Measurements from ENCODE around the gene NDUFA5.

DNA sequence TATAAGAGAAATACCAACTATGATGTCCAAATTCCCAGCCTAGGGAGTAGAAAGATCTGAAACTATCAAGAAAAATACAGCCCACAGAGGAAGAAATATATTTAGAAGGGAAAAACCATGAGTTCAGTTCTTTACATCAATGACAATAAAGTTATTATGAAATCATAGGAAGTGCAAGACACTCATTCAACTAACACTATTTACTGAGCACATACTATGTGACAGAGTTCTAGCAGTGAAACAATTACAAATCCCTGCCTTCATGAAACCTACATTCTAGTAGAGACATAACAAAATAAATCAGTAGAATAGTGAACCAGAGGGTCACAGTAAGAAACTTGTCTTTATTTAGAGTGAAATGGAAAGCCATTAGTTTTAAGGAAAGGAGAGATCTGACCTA, 2.1 kb downstream of the NDUFA5 start:
- TF ChIP-seq, protein P1, sequence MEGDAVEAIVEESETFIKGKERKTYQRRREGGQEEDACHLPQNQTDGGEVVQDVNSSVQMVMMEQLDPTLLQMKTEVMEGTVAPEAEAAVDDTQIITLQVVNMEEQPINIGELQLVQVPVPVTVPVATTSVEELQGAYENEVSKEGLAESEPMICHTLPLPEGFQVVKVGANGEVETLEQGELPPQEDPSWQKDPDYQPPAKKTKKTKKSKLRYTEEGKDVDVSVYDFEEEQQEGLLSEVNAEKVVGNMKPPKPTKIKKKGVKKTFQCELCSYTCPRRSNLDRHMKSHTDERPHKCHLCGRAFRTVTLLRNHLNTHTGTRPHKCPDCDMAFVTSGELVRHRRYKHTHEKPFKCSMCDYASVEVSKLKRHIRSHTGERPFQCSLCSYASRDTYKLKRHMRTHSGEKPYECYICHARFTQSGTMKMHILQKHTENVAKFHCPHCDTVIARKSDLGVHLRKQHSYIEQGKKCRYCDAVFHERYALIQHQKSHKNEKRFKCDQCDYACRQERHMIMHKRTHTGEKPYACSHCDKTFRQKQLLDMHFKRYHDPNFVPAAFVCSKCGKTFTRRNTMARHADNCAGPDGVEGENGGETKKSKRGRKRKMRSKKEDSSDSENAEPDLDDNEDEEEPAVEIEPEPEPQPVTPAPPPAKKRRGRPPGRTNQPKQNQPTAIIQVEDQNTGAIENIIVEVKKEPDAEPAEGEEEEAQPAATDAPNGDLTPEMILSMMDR (optimal IDR thresholded peaks at IDR 0.05 in 1 of 3, IDR thresholded peaks at IDR 0.05 in 1 of 3, conservative IDR thresholded peaks at IDR 0.05 in 1 of 3; ENCODE audit: extremely low read depth in 1 of 3, insufficient read depth in 2 of 3, low read length in 3 of 3), result no peak
- TF ChIP-seq EZH2 (IDR thresholded peaks at IDR 0.05; ENCODE audit: low read length), result no peak
